ENCODE results near the gene EPS8L3. TPM values are rescaled to one million over a fixed set of nuclear protein-coding genes. Genes with fewer than 3 reads are reported as not detected.
A peak's percentile ranks its signal among the peaks of the same experiment; 100 is the strongest.

The EPS8L3 gene
- total RNA-seq, 2 donors from 2014 or later: not detected

DNA sequence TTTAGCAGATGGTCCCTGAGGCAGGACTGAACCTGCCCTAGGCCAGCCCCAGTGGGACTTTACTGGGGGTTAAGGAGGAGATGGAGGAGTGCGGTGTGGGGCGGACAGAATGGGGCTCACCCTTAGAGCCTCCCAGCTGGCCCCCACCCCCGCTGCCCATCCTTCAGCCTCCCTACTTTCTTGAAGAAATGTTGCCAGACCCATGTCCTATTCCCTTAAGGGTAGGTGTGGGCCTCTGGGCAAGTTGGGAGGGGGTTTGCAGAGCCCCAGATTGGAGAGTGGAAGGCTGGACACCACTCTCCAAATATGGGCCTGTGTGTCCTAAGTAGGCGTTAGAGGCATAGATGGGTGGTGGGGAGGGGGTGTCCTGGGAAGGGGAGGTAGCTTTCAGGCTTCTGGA is 19.2 kb upstream of the EPS8L3 start:
- Mint-ChIP-seq H3K4me1 (peaks cover 14% of the 10 kb centered on the region), H3K4me3 (no peak overlapping the region), H3K27me3 (no peaks in the 10 kb centered on the region), H3K36me3 (ENCODE audit: low read depth) (peaks cover 3% of the 10 kb centered on the region), H3K27ac (no peak overlapping the region)
- H3K9me3 ChIP-seq (ENCODE audit: control insufficient read depth, low read length, poor library complexity, severe bottlenecking): no peaks in the 10 kb centered on the region
- no peak for DNase-seq
- ATAC-seq: no peak

- no peaks in the 10 kb centered on the region for H3K27me3 Mint-ChIP-seq
- no peak for ATAC-seq
- peaks cover 3% of the 10 kb centered on the region for H3K36me3 Mint-ChIP-seq (ENCODE audit: low read depth)
These were observed 18.8 kb upstream of the EPS8L3 start for GRCh38 chr1:109782514-109782913.

GRCh38 chr1:109781806-109782205 is 18.1 kb upstream of the EPS8L3 start:
- peaks cover 11% of the 10 kb centered on the region for H3K4me1 Mint-ChIP-seq
- DNase-seq (no peak), ATAC-seq (no peak)
- no peaks in the 10 kb centered on the region for H3K9me3 ChIP-seq (ENCODE audit: control insufficient read depth, low read length, poor library complexity, severe bottlenecking)
- peaks cover 3% of the 10 kb centered on the region for H3K36me3 Mint-ChIP-seq (ENCODE audit: low read depth)
- H3K27ac Mint-ChIP-seq: no peak overlapping the region
- no peaks in the 10 kb centered on the region for H3K27me3 Mint-ChIP-seq
- no peak overlapping the region for H3K4me3 Mint-ChIP-seq

More at GRCh38 chr1:109782514-109782913, 18.8 kb upstream of the EPS8L3 start:
- DNase-seq: no peak
- H3K4me3 Mint-ChIP-seq: no peak overlapping the region
- no peaks in the 10 kb centered on the region for H3K9me3 ChIP-seq (ENCODE audit: control insufficient read depth, low read length, poor library complexity, severe bottlenecking)
- no peak overlapping the region for H3K27ac Mint-ChIP-seq
- H3K4me1 Mint-ChIP-seq: peaks cover 14% of the 10 kb centered on the region

DNA sequence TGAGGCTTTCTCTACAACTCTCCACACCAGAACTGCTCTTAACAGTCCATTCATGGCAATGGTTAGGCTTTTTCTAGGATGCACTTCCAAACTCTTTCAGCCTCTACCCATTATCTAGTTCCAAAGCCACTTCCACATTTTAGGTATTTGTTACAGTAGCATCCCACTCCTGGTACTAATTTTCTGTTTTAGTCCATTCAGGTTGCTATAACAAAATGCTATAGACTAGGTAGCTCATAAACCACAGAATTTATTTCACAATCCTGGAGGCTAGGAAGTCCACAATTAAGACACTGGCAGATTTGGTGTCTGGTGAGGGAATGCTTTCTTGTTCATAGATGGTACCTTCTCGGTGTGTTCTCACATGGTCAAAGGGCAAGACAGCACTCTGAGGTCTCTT is 17.3 kb upstream of the EPS8L3 start:
- ATAC-seq: no peak
- H3K9me3 ChIP-seq (ENCODE audit: control insufficient read depth, low read length, poor library complexity, severe bottlenecking): no peaks in the 10 kb centered on the region
- H3K36me3 Mint-ChIP-seq (ENCODE audit: low read depth): peaks cover 3% of the 10 kb centered on the region
- H3K4me3 Mint-ChIP-seq: no peak overlapping the region
- peaks cover under 1% of the 10 kb centered on the region for H3K27me3 Mint-ChIP-seq
- H3K27ac Mint-ChIP-seq: no peak overlapping the region
- no peak for DNase-seq
- H3K4me1 Mint-ChIP-seq: peaks cover 9% of the 10 kb centered on the region

DNA sequence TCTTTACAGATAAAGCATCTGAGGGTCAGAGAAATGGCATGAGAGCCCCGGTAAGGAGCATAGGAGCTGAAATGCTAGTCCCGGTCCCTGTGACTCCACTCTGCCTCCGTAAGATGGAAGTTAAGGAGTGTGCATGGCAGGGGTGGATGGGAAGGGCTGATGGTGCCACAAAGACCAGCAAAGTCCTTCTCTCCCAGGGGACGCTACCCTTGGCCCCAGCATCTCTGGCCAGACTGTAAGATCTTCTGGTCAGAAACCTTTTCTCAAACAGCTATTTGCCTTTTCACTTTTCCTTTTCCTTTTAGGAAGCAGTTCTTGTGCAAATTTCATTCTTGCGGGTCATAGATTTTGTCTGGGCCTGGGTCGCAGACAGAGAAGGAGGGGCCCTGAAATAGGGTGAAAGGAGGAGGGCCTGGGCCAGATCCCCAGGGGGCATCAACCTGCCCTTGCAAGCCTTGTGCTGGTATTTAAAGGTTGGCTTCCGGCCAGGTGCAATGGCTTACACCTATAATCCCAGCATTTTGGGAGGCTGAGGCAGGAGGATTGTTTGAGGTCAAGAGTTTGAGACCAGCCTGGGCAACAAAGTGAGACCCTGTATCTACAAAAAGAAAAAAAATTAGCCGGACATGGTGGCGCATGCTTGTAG is 14.4 kb upstream of the EPS8L3 start:
- no peaks in the 10 kb centered on the region for H3K9me3 ChIP-seq (ENCODE audit: control insufficient read depth, low read length, poor library complexity, severe bottlenecking)
- Mint-ChIP-seq H3K4me1 (peaks cover 6% of the 10 kb centered on the region), H3K27ac (peak overlapping the region; percentile 80), H3K4me3 (no peak overlapping the region), H3K36me3 (ENCODE audit: low read depth) (peaks cover 3% of the 10 kb centered on the region), H3K27me3 (peaks cover 11% of the 10 kb centered on the region)
- DNase-seq (no peak), ATAC-seq (no peak)

GRCh38 chr1:109777436-109777835 is 13.7 kb upstream of the EPS8L3 start:
- ATAC-seq: no peak
- H3K9me3 ChIP-seq (ENCODE audit: control insufficient read depth, low read length, poor library complexity, severe bottlenecking): no peaks in the 10 kb centered on the region
- peaks cover 11% of the 10 kb centered on the region for H3K27me3 Mint-ChIP-seq
- H3K27ac Mint-ChIP-seq: no peak overlapping the region
- peaks cover 6% of the 10 kb centered on the region for H3K4me1 Mint-ChIP-seq
- peaks cover 3% of the 10 kb centered on the region for H3K36me3 Mint-ChIP-seq (ENCODE audit: low read depth)
- no peak for DNase-seq
- no peak overlapping the region for H3K4me3 Mint-ChIP-seq

GRCh38 chr1:109776911-109777310 is 13.2 kb upstream of the EPS8L3 start:
- no peaks in the 10 kb centered on the region for H3K9me3 ChIP-seq (ENCODE audit: control insufficient read depth, low read length, poor library complexity, severe bottlenecking)
- Mint-ChIP-seq H3K27me3 (peaks cover 11% of the 10 kb centered on the region), H3K4me1 (peaks cover 9% of the 10 kb centered on the region), H3K36me3 (ENCODE audit: low read depth) (peaks cover 3% of the 10 kb centered on the region), H3K4me3 (no peak overlapping the region), H3K27ac (peak overlapping the region; percentile 45)
- ATAC-seq: peak; percentile 81
- peak; percentile 57 to 70 (median 60) for DNase-seq

DNA sequence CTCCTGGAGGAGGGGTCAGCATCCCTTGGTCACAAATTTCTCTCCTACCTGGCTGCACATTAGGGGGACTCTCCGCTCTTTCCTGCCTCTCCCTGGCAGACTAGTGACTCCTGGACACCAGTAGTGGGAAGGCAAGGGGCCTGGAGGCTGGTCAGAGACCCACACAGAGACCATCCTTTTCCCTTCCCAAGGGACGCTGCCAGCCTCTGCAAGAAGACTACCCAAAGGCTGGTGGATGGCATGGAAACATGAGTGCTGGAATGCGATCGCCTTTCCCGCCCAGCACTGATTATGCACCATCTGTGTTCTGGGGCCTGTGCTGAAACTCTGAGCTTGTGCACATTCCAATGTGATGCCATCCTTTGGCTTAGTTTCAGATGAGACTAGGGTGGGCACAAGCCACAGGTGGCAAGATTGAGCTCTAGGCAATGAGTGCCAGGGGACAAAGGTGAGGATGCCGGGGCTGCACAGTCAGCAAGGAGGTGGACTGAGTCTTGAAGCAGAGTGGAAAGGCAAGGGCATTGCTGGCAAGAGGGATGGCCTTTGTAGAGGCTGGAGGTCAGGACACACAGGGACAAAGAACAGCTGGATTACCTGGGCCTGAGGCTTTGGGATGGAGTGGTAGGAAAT is 12.6 kb upstream of the EPS8L3 start:
- DNase-seq: no peak
- Mint-ChIP-seq H3K27me3 (peaks cover 11% of the 10 kb centered on the region), H3K4me1 (peaks cover 10% of the 10 kb centered on the region), H3K4me3 (no peak overlapping the region), H3K27ac (peak overlapping the region; percentile 45), H3K36me3 (ENCODE audit: low read depth) (peaks cover 3% of the 10 kb centered on the region)
- ATAC-seq: no peak
- no peaks in the 10 kb centered on the region for H3K9me3 ChIP-seq (ENCODE audit: control insufficient read depth, low read length, poor library complexity, severe bottlenecking)

- Mint-ChIP-seq H3K27ac (peak overlapping the region; percentile 45), H3K4me1 (peaks cover 15% of the 10 kb centered on the region), H3K27me3 (peaks cover 11% of the 10 kb centered on the region)
These were observed 11.7 kb upstream of the EPS8L3 start for GRCh38 chr1:109775398-109775797.

GRCh38 chr1:109773900-109774485 is 10.3 kb upstream of the EPS8L3 start:
- Mint-ChIP-seq H3K27ac (no peak overlapping the region), H3K4me3 (no peak overlapping the region), H3K4me1 (peaks cover 17% of the 10 kb centered on the region), H3K36me3 (ENCODE audit: low read depth) (peaks cover 5% of the 10 kb centered on the region), H3K27me3 (peaks cover 20% of the 10 kb centered on the region)
- DNase-seq (no peak), ATAC-seq (no peak)
- H3K9me3 ChIP-seq (ENCODE audit: control insufficient read depth, low read length, poor library complexity, severe bottlenecking): no peaks in the 10 kb centered on the region

More at GRCh38 chr1:109775398-109775797, 11.7 kb upstream of the EPS8L3 start:
- Mint-ChIP-seq H3K36me3 (ENCODE audit: low read depth) (no peaks in the 10 kb centered on the region), H3K4me3 (no peak overlapping the region)
- DNase-seq: no peak
- H3K9me3 ChIP-seq (ENCODE audit: control insufficient read depth, low read length, poor library complexity, severe bottlenecking): no peaks in the 10 kb centered on the region
- no peak for ATAC-seq

- H3K27me3 Mint-ChIP-seq: peaks cover 20% of the 10 kb centered on the region
- no peaks in the 10 kb centered on the region for H3K9me3 ChIP-seq (ENCODE audit: control insufficient read depth, low read length, poor library complexity, severe bottlenecking)
- ATAC-seq (peak; percentile 87), DNase-seq (peak in 2 of 3 donors; percentile 49 to 50)
- H3K4me3 Mint-ChIP-seq: no peak overlapping the region
- peaks cover 5% of the 10 kb centered on the region for H3K36me3 Mint-ChIP-seq (ENCODE audit: low read depth)
- no peak overlapping the region for H3K27ac Mint-ChIP-seq
- peaks cover 17% of the 10 kb centered on the region for H3K4me1 Mint-ChIP-seq
These were observed 9.6 kb upstream of the EPS8L3 start for GRCh38 chr1:109773203-109773899.

DNA sequence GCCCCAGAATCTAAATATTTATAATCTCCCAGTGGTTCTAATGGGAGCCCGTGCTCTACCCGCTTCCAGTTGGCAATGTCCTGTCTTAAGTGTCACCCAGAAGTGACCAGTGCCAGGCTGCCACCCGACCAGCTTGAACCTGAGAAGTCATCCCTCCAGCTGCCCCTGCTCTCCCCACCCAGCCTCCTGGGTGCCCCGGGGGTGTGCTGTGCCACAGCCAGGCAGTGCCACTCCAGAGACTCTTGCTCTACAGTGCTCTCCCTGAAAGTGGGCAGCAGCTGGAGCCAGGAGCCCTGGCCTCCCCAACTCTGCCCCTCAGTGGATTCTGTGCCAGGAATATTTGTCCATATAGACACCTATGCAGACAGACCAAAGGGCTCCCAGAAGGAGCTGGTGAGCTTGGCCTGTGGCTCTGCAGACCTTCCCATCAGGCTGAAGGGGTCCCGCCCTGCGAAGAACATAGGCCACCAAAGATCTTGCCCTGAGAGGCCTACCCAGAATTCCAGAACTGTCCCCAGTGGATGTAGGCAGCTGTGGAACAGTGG is 9.0 kb upstream of the EPS8L3 start:
- ATAC-seq: no peak
- H3K9me3 ChIP-seq (ENCODE audit: control insufficient read depth, low read length, poor library complexity, severe bottlenecking): no peaks in the 10 kb centered on the region

More for the DNA sequence above, 9.0 kb upstream of the EPS8L3 start:
- Mint-ChIP-seq H3K36me3 (ENCODE audit: low read depth) (peaks cover 5% of the 10 kb centered on the region), H3K4me3 (no peak overlapping the region), H3K4me1 (peaks cover 17% of the 10 kb centered on the region), H3K27me3 (peaks cover 20% of the 10 kb centered on the region), H3K27ac (peak overlapping the region; percentile 61)
- no peak for DNase-seq

Data from T-helper 17 cell (primary cell).